Measurements from ENCODE around the gene HOXC11.

The HOXC11 gene

DNA sequence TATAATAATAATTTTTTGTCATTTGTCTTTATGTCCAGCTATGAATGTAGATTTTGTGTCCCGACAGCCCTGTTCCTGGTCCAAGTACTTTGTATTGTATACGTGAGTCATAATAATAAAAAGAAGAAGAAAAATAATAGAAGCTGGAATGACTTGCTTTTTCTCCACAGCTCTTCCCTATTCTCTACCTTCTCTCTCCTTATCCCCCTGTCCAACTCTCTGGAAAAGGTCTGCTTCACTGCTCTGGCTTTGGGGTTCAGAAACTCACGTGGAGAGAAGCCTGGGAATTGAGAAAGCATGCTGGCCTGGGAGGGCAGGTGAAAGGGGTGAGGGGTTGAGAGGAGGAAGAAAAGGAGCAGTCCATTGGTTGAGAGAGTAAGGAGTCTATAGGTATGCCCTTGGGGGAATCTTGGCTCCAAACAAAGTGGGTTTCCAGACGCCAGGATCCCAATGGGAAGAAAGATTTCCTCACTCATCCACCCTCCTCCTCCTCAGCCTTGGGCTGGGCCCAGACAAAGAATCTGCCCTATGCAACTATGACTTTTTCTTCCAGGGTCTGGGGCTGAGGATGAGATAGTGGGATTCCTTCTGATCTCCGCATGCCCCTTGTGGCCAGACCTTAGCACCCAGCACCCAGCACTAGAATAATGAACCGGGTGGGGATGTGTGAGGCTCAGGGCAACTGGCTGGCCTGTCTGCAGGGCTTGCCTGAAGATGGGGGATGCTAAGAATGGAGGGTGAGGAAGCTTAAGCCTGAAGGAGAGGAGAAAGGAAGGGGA lies 39.9 kb downstream of the HOXC11 start:
- DNase-seq, result no peak

DNA sequence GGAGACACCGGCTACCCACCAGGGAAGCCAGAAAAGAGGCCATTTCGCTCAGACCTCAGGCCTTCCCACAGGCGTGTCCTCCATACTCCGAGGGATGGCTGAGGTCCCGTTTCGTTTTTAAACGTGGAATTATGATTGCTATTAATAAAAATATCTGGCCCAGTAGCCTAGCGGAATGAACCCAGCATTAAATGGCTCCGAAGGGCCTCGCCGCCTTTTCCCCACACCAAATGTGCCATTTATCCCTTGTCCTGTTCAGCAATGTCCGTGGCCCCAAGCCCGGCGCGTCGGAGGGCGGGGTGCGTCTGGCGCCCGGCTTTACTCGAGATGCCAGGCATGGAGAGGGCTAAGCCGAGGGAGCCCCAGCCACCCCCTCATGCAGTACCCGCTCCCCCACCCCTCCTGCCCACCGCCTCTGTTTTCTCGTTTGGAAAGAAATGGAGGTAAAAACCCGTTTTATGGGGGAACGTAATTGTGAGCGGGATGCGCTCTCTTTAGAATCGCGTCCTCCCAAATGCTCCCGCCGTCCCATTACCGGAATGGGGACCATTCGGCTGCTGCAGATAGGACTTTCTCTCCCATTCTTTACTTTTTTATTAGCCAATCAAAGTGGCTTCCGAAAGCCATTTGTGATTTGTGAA lies 41.6 kb downstream of the HOXC11 start:
- no peak for DNase-seq

DNA sequence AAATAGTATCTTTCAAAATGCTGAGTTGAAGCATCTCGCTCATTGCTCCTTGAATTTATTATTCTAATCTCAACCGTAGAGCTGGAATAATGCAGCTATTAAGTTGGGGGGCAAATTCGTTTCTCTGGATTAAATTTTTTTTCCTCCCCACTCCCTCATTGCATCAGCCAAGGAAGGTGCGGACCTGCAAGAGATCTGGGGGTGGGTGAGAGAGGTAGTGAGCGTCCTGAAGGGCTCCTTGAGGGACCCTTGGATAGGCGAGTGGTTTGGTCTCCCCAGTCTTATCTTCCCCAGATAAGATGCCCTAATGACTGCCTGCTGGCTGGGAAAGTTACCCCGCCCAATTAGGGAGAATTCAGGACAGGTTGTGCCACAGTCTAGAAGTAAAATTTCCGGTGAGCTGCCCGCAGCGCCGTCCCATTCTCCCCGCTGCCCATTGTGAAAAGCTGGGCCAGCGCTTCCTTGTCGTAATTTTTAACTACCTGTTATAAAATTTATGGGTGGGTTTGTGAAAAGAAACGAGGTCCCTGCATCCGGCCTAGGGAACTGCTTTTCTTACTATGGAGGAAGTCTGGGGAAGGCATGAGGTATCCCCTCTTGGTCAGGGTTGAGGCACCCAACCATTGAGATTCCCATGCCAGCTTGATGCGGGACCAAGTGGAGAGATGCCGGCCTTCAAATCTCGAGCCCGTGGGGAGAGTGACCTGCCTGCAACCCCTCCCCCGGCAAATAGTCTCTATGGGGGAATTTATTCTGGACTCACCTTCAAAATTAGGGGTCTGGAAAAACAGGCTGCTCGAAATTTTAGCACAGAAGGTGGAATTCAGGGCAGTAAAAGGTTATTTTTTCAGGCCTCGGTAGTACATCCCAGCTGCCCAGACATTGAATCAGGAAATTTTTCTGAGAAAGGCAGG lies 42.3 kb downstream of the HOXC11 start:
- DNase-seq, result no peak

DNA sequence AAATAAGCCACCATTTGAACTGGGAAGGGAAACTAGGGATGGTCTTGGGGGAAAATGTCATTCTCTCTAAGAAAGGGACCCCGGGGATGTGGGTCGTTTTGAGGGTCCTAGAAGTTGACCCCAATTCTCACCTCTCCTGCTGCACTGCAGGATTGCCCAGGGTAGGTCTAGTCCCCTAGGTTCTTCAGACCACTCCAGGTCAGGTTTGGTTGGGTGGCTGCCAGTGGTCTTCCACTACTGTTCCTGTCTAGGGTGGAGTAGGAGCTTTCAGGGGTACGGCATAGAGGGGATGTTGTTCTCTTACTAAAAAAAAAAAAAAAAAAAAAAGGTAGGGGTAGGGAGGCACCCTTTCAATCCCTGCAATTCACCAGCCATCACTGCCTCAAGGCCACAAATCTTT lies 43.1 kb downstream of the HOXC11 start:
- DNase-seq, result no peak

DNA sequence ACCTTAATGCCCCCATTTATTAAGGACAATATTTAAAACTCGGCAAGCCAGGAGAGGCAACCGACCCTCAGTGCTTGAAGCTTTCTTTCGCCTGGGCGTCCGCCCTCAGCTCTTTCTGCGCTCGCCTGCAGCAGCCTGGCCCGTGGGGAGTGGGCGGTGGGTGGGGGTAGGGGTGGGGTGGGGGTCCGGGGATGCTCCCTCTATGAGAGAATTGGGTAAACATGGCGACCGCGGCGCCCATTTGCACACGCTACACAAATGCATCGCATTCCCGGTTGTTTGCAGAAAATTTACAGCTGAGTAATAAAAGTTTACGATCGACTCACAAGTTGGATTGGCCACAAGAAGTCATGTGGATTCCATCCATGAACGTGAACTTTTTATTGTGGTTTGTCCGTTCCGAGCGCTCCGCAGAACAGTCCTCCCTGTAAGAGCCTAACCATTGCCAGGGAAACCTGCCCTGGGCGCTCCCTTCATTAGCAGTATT lies 43.6 kb downstream of the HOXC11 start:
- DNase-seq, result no peak

DNA sequence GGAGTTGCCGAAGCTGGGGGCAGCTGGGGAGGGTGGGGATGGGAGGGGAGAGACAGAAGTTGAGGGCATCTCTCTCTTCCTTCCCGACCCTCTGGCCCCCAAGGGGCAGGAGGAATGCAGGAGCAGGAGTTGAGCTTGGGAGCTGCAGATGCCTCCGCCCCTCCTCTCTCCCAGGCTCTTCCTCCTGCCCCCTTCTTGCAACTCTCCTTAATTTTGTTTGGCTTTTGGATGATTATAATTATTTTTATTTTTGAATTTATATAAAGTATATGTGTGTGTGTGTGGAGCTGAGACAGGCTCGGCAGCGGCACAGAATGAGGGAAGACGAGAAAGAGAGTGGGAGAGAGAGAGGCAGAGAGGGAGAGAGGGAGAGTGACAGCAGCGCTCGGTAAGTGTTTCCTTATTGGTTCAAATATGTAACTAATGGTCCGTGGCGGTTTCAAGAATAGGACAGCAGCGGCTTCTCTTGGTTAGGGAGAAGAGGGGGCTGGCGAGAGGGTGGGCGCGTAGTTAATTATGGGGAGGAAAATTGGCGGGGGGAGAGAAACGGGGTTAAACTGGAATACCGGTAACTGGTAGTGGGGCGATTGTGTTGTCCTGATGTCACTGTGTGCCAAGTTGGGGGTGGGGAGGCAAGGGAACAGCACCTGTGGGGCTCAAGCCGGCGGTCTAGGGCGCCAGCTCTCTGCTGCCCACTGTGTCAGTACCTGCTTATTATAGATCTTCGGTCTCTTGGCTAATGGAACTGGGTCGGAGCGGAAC lies 44.3 kb downstream of the HOXC11 start:
- no peak for DNase-seq

DNA sequence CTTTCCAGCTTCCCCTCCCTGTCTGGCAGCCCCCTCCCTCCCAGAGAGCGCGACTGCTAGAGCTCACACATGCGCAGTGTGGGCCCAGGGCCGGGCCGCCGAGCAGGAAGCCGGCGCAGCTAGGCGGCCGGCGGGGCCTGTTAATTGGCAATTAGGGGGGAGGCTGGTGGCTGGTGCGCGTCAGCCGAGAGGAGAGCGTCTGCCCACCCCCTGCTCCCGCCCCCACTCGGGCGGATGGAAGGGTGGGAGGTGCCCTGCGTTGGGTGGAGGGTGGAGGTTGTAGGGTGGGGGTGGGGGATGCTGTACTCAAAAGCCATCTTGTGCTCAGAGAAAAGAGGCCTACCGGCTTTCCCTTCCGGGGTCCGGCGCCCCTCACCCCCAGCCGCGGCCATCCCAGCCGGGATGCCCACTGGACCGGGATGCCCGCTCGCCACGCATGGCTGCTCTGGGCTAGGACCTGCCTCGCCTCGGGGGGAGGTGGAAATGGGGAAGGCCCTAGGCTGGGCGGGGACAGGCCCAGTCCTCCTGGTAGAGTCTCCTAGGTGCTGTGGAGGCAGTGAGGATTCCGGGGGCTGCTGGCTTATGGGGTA lies 45.0 kb downstream of the HOXC11 start:
- peak; percentile 79 for DNase-seq

DNA sequence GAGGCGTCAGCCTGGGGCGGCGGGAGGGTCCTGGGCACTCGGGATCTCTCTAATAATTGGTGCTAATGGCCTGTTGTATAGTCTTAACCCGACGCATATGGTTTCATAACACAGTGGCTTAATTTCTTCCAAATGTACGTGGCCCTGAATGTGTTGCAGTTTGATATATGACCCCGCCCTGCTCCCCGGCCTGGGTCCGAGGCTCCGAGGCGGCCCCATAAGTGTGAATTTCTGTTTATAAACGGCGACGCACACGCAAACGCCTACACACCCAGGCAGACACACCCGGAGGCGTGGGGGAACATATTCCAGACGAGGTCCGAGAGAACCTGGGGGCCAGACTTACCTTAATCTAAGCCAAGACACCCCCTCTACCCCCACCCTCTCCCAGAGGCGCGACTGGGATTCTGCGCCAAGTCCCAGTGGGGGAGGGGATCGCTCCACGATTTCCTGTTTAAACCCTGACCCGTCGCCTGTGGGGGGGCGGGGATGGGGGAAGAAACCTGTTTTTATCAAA lies 45.6 kb downstream of the HOXC11 start:
- DNase-seq, result no peak

DNA sequence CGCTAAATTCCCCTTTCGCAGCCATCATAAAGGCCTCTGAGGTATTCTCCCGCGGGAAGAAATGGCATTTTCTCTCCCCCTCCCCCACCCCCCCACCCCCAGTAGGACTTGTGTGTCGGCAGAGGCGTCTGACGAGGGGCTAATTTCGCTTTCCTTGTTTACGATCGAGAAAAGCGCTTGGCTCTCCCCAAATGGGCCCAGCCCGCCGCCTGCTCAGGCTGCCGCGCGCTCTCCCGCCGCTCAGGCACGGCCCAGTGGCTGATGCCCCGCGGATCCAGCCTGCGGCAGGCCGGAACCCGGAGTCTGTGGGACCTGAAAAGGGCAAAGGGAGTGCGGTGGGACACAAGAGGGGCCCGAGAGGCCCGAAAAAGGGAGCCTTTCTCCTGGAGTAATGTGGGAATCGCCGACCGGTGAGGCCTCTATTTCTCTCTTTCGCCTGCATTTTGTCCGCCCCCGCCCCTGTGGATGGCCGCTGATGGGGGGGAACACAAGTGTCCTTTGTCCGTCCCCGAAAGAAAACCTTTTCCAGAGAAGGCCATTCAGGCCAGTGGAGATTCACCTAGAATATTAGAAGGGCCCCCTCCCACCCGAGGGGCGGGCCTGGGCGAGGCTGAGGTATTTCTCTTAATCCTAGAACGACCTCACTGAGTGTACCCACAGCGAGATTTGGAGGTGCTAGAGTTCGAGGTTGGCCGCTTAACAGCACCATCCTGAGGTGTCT lies 46.3 kb downstream of the HOXC11 start:
- no peak for DNase-seq

DNA sequence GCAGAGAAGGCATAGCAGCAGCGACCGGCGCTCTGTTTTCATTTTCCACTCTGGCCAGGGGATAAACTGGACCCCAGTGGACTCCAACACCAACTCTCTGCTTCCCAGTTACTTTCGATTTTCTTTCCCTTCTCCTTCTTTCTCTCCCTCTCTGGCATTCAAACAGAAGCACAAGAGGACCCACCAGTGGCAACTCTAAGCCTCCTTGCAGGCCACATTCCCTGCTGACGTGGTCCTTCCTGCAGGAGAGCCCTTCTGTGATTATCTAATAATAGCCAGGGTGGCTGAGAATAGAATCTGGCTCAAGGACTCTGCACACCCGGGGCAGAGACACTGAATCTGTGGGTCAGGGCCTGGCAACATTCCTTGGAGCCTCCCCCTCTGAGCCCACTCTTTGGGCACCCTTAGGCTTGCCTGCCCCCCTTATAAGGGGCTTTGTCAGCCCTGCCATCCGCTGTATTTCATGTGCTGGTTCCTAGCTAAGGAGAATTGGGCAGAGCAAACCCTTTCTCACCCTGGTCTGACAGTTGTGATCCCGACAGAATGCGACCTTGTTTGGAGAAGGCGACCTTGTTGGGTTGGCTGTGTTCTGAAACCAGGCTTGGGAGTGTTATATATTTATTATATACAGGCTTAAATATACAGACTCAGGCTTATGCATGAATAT lies 47.1 kb downstream of the HOXC11 start:
- DNase-seq, result no peak

DNA sequence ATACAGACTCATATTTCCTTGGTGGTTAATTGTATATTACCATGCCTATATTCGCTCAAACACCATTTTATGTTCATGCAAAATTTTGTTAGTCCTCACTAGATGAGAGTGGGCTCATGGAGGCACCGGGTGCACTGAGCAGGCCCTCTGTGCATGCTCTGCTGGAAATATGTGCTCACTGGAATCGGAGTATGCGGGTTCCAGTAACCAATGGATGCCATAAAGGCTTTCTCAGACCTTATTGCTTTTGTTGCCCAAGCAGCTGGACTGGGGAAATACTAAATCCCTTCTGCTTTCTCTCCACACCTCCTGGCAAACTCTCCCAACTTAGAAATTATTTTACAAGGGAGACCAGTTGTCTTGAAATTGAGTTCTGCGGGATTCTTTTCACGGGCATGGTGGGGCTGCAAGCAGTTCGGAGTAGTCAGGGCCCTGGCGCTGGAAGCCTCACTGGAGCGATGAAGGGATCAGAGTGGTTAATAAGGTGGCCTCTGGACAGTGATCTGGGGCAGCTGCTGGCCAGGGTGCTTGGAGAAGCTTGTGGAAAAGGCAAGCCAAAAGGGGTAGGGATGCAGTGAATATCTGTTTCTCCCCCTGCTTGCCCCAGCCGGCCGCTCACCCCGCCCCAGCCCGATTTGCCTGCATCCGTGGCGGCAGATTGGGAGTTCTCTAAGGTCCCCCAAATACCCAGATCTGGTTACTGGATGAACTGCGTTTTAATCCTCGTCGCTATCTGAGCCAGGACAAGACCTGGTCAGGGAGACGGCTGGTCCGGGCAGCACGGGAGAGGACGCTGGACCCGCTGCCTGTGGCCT lies 47.9 kb downstream of the HOXC11 start:
- no peak for DNase-seq

DNA sequence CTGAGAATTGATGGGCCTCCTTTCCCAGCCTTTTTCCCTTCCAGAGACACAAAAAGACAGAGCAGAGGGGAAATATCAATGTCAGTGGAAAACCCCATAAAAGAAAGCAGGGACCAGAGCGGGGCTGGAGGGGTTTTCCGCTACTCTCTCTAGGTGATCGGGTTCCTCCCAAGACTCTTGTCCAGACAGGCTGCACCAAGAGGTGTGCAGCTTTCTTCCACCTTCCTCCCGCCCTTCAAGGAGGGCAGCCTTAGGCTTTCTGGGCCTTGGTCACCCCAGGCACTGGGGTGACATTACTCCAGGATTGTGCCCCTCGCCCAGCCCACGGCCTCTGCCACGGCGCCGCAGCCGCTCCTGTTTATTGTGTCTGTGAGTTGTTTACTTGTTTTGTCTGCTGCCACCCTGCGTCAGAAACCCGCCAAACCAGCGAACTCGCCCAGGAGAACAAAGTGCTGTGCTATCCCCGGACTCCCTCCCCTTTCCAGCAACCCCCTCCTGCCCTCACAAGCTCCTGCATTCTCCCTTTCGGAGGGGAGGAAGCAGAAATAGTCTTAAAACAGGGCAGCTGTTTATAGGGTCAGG lies 48.6 kb downstream of the HOXC11 start:
- DNase-seq, result no peak

DNA sequence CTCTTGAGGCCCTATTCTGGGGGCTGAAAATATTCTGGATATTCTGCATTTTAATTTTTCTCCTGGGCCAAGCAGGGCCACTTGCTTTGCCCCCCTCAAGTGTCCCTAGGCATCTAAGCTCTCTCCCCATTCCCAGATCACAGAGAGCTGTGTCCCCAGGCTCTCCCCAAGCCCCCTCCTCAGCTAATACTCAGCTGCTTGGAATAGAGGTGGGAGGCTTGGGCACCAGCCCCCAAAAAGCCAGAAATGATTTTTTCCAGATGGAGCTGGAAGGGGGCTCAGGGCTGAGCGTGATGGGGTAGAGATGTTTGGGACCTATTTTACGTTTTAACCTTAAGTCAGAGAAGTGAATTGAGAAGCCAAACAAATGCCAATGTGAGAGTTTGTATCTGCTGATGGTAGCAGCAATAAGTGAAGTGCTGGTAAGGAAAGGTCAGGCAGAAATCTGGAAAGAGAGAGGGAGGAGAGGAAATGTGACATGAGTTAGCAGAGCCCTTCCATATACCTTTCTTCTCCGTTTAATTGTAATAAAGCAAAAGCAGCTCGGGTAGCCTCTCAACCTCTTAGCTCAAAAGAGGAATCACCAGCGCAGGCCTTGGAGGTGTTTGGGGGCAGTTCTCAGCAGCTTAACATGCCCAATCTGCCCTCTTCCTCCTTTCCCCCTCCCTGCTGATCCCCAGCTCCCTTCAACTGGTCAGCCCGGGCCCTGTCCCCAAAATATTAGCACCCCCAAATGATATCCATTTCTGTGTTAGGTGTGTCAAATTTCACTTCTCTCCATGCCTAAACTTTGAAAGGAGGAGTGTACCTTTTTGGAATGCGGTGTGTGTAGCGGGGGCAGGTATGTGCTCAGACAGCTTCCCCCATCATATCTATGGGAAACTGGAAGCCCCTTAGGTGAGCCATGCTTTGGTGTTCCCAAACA lies 50.3 kb downstream of the HOXC11 start:
- no peak for DNase-seq

DNA sequence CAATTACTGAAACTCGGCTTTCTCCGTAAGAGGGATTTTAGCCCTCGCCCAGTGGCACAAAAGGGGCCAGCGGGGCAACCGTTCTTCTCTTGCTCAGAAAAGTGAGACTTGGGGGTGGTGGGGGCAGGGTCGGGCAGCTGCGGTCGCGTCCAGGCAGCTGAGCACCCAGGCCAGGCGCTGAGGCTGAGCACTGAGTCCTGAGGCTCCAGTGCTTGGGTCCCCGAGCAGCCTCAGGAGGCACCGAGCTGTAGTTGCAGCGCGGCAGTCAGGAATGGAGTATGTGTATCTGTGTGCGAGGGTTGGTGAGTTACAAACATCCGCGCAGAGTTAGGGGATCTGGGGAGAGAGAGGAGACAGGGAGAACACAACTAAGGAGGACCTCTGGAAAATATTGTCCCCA lies 51.2 kb downstream of the HOXC11 start:
- DNase-seq, result no peak

DNA sequence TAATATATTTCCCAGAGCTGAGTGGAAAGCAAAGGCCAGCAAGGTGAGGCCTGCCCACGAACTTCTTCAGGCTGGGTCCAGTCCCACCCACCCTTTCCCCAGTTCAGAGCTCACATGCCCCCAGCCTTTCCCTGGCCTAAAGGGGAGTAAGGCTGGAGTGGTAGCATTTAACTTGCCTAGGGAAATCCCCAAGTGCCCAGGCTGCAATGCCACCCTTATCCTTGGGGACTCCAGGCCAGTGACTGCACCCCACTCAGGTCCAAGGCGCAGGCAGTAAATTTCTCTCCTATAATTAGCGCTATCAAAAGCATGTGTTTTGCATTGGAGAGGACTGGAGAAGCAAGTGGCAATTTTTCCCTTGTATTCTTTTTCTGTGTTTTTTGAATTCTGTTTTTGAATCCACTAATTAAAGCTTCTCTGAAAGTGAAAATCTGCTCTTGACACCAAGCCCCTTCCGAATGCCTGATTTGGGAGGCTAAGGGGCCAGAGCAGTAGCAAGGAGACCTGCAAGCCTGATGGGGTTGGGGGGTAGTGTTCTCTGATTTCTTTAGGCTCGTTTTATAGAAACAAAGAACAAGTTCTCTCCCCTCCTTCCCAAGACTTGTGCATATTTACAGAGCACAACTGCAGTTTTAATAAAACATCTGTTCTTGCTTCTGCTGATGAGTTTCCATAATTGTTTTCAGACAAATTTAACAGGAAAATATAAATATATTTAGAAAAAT lies 51.8 kb downstream of the HOXC11 start:
- DNase-seq, result no peak

DNA sequence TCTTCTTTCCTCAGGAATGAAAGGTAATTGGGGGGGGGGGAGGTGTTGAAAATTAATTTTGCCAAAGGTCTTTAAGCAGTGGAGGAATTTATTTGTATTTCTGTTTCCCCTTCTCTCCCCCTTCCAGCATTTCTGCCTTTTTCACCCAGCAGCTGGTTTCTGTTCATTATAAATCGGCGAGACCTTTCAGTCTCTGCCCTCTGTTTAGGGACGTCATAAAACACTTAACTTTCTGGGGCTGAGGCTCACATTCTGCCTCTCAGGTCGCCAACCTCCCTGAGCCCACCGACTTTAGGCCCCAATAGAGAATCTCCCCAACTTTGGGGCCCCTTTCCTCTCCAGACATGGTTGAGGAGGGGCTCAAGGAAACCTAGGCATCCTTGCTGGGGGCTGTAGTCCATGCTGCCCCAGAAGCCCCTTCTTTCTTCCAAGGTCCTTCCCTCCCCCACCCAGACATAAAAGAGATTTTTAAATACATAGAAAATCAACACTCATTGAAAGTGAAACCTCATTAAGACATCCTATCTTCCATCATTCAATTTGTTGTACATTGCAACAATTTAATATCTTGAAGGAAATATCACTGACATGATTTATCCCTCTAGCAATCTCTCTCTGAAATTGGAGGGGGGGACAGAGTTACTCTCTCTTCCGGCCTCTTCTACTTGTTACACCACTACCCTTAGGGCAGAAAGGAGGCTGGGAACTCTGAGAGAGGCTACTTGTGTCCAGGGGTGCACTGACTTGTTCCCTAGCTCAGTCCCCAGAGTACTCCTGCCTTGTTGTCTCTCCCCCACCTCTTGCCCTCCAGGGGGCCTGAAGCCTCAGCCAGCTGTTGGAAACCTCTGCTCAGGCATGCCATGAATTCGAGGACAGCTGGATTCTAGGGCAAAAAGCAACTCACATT lies 52.8 kb downstream of the HOXC11 start:
- no peak for DNase-seq
